ENCODE data around the gene EXOC3. TPM values are rescaled to one million over a fixed set of nuclear protein-coding genes. Genes with fewer than 3 reads are reported as not detected.

EXOC3 gene
- total and polyA plus RNA-seq, 2 of the 8 experiments (the other 6 are each of a cell fraction or from before 2014, with no cell fraction given), result 14.4 to 30.0 TPM

- DNase-seq (ENCODE audit: low read depth in 1 of 2, low spot score in 2 of 2), result no peak
- TF ChIP-seq KDM1A (IDR thresholded peaks at IDR 0.05; ENCODE audit: borderline replicate concordance, low read length) (no peak), EGR1 (IDR thresholded peaks at IDR 0.05; ENCODE audit: borderline replicate concordance, low read depth, low read length) (no peak), HDAC6 (IDR thresholded peaks at IDR 0.05; ENCODE audit: low read depth, low read length) (no peak), SP4 (IDR thresholded peaks at IDR 0.05; ENCODE audit: low read length) (no peak), CTCF (IDR thresholded peaks at IDR 0.05; ENCODE audit: control extremely low read depth in 1 of 3, insufficient read depth in 1 of 3, low read depth in 1 of 3, low read length in 3 of 3) (no peak), EZH2 (IDR thresholded peaks at IDR 0.05; ENCODE audit: low read depth, low read length, severe bottlenecking) (no peak), TAF1 (IDR thresholded peaks at IDR 0.05; ENCODE audit: low read depth, low read length) (no peak), SP2 (IDR thresholded peaks at IDR 0.05; ENCODE audit: low read length) (no peak), KDM4A (IDR thresholded peaks at IDR 0.05; ENCODE audit: low read depth, low read length, severe bottlenecking) (no peak), CBX8 (IDR thresholded peaks at IDR 0.05; ENCODE audit: borderline replicate concordance, low read depth, low read length) (no peak), USF2 (IDR thresholded peaks at IDR 0.05; ENCODE audit: low read length) (no peak)
Observed at GRCh38 chr5:463952-464351, 21.0 kb downstream of the EXOC3 start.

More at GRCh38 chr5:463952-464351, 21.0 kb downstream of the EXOC3 start:
- Histone ChIP-seq H4K20me1 (replicated peaks in 1 of 2; ENCODE audit: control insufficient read depth in 1 of 2, insufficient read depth in 2 of 2, low read length in 2 of 2) (peaks cover 2 to 3% of the 10 kb centered on the region in 2 experiments), H3K56ac (replicated peaks; ENCODE audit: insufficient read length, low read depth, low read length) (no peak overlapping the region), H3K9ac (replicated peaks in 1 of 4; ENCODE audit: extremely low read depth in 1 of 4, low read depth in 3 of 4, low read length in 3 of 4) (no peak overlapping the region), H3K23ac (ENCODE audit: insufficient read length) (no peak overlapping the region), H3K4me1 (replicated peaks in 1 of 4; ENCODE audit: control insufficient read depth in 3 of 4, insufficient read depth in 4 of 4, low read length in 3 of 4) (no peaks in the 10 kb centered on the region), H3K79me2 (ENCODE audit: control insufficient read depth in 1 of 2, insufficient read depth in 2 of 2, low read length in 2 of 2) (no peaks in the 10 kb centered on the region), H2BK15ac (ENCODE audit: low read length) (no peak overlapping the region), H3K27me3 (replicated peaks in 1 of 4; ENCODE audit: control insufficient read depth in 3 of 4, extremely low read depth in 1 of 4, insufficient read depth in 3 of 4, low read length in 3 of 4) (no peaks in the 10 kb centered on the region), H2BK20ac (ENCODE audit: low read length) (no peak overlapping the region), H3K18ac (ENCODE audit: extremely low read depth, low read length) (no peak overlapping the region), H2AFZ (ENCODE audit: low read length) (no peak overlapping the region), H3K27ac (ENCODE audit: low read depth, low read length) (no peak overlapping the region), H2BK12ac (ENCODE audit: low read depth, low read length) (no peak overlapping the region), H3K9me3 (ENCODE audit: insufficient read depth in 2 of 2, low read depth in 1 of 2, low read length in 1 of 2) (no peaks in the 10 kb centered on the region), H4K91ac (replicated peaks; ENCODE audit: insufficient read length, low read length) (no peak overlapping the region), H2BK120ac (replicated peaks; ENCODE audit: low read depth, low read length) (no peak overlapping the region), H3K4me3 (ENCODE audit: extremely low read depth in 1 of 4, insufficient read depth in 2 of 4, low read depth in 3 of 4, low read length in 4 of 4) (no peak overlapping the region), H4K5ac (ENCODE audit: insufficient read length, low read depth, low read length) (no peak overlapping the region), H3K4ac (replicated peaks; ENCODE audit: insufficient read length, low read depth, low read length) (no peak overlapping the region), H3K36me3 (ENCODE audit: control insufficient read depth in 2 of 4, insufficient read depth in 4 of 4, low read length in 3 of 4) (peaks cover 0 to 11% (median 3%) of the 10 kb centered on the region in 4 experiments; a peak in 4 of 8 replicates), H2AK5ac (ENCODE audit: low read depth, low read length) (no peak overlapping the region; the same call in 1 of the 2 replicates), H3K4me2 (ENCODE audit: insufficient read depth in 1 of 2, low read depth in 2 of 2, low read length in 2 of 2) (no peak overlapping the region), H2BK5ac (ENCODE audit: low read depth, low read length) (no peak overlapping the region), H4K8ac (ENCODE audit: extremely low read depth, insufficient read depth, low read length) (no peak overlapping the region), H3K79me1 (ENCODE audit: low read depth, low read length) (no peaks in the 10 kb centered on the region), H3K23me2 (ENCODE audit: low read depth, low read length) (no peaks in the 10 kb centered on the region), H3K14ac (ENCODE audit: insufficient read length) (no peak overlapping the region)
- CTCF ChIA-PET (ENCODE audit: partially characterized antibody), result interaction anchor here (4.0 kb wide), 1 partner anchor 18 kb away, joined by 14 read pairs; no protein-coding TSS in a partner anchor
- 92% methylated on average over 18 of the region's 18 CpGs; no CpG with 5 or more reads in 1 of the 2 experiments for WGBS, 2 experiments (ENCODE audit: extremely low coverage in 1 of 2, insufficient coverage in 1 of 2, insufficient read length in 1 of 2, insufficient replicate concordance in 2 of 2, low coverage in 1 of 2, low lambda C conversion rate in 2 of 2, missing lambda C conversion rate in 1 of 2)
- POLR2A ChIA-PET (ENCODE audit: partially characterized antibody), result no interaction called here
- no peak for FAIRE-seq
